GM20000 (cell line): ENCODE results near the gene IQCM.

Experiments used
- DNase-seq: peaks from one replicate; pipeline ENCODE4 v3.0.0; 2012; ENCODE audit warnings: low spot score
- TF ChIP-seq, protein P1 (sequence below): IDR thresholded peaks from 2 replicates; pipeline ENCODE4 v1.5.1; 2012; ENCODE audit warnings: mild to moderate bottlenecking, control low read depth; ENCODE audit errors: extremely low read depth, missing control alignments

Gene IQCM

DNA sequence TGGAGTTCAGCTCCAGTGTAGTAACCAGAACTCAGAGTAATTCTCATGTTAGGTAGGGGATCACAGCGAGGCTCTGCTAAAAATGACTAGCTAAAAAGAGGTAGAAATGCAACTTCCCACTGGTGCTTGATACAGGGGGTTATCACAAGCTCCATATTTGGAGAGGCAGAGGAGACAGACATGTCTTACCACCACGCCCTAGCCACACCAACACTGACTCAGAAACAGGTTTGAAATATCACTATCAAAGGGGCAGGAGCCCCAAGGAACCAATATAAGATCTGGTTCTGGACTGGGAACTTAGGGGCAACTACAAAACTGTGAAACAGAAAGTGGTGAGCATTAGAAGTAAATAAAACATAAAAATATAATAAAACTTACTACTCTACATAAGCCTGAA, 62.9 kb downstream of the IQCM start:
- TF ChIP-seq, protein P1, sequence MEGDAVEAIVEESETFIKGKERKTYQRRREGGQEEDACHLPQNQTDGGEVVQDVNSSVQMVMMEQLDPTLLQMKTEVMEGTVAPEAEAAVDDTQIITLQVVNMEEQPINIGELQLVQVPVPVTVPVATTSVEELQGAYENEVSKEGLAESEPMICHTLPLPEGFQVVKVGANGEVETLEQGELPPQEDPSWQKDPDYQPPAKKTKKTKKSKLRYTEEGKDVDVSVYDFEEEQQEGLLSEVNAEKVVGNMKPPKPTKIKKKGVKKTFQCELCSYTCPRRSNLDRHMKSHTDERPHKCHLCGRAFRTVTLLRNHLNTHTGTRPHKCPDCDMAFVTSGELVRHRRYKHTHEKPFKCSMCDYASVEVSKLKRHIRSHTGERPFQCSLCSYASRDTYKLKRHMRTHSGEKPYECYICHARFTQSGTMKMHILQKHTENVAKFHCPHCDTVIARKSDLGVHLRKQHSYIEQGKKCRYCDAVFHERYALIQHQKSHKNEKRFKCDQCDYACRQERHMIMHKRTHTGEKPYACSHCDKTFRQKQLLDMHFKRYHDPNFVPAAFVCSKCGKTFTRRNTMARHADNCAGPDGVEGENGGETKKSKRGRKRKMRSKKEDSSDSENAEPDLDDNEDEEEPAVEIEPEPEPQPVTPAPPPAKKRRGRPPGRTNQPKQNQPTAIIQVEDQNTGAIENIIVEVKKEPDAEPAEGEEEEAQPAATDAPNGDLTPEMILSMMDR: no peak
- no peak for DNase-seq

DNA sequence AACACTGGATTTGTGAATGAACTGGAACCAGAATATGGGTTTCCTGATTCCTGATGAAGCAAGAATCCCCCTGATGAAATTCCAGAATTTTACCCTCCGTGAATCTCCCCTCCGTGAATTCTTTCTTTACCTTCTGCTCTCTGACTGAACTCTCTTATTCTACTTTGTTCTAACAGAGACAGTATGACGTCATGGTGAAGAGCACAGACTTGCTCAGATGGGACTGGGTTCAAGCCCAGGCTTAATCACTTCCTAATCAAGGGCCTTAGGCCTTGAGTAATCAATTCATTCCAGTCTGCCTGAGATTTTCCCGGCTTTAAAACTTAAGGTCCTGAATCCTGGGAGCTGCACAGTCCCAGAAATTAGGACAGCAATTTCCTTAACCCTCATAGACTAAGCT, 64.5 kb downstream of the IQCM start:
- no peak for DNase-seq
- TF ChIP-seq, protein P1: no peak

DNA sequence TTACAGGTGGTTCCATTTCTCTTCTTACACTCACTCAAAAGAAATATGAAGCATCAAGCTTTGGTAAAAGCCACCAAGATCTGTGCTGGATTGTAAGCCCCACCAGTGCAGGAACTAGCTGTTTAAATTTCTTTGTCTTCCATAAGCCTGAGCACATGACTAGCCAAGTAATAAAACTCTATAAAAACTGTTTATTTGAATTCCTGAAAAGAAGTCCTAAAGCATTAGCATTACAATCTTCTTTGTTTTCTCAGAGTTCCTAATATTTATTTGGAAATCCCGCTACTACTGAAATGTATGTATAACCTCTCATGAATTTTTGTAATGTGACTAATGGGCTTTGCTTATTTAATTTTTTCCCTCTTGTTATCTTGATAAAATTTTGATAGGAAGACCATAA, 65.9 kb downstream of the IQCM start:
- TF ChIP-seq, protein P1: no peak
- no peak for DNase-seq

- TF ChIP-seq, protein P1: no peak
- no peak for DNase-seq
These were observed 68.0 kb downstream of the IQCM start for GRCh38 chr4:149747646-149748045.

- no peak for DNase-seq
- TF ChIP-seq, protein P1: no peak
These were observed 69.4 kb downstream of the IQCM start for GRCh38 chr4:149746276-149746675.

- TF ChIP-seq, protein P1: no peak
- DNase-seq: no peak
These were observed 74.3 kb downstream of the IQCM start for GRCh38 chr4:149741186-149741831.

DNA sequence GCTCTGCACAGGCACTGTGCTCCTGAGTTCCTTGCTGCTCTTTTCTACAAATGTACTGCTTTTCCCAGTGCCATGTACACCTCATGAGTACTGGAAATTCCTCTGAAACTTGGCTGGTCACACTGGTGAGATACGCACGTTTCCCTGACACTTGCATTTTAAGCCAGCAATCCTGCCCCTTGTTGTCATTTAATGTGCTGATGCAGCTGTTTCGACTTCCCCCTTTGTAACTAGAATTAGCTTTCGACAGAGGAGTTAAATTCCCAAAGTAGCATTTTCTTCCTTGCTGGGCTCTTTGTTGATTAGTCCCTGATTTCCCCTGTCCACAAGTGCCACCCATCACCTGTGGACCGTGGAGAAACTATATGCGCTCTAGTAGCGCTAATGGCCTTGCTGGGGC, 77.5 kb downstream of the IQCM start:
- DNase-seq: no peak
- TF ChIP-seq, protein P1: no peak
